HEK293 (cell line): ENCODE results near the gene DMD.

ENCODE experiments used
- CTCF ChIA-PET: fragments of 350-600 bp; formaldehyde crosslinking; extraction: SDS; loops from one replicate; lab custom pipeline; 2021; ENCODE audit warnings: antibody characterized with exemption; lab: Yijun Ruan, JAX
- POLR2A ChIA-PET: fragments of 300-600 bp; formaldehyde crosslinking; extraction: SDS; loops from one replicate; lab custom pipeline; 2020; ENCODE audit warnings: antibody characterized with exemption, inconsistent platforms; lab: Yijun Ruan, JAX
- H3K27ac ChIP-seq: fragments of 200-500 bp; sonication (Bioruptor generic); 2 replicates; pipeline ENCODE4 v1.5.1; 2014; ENCODE audit warnings: low read depth, low read length, control low read depth, inconsistent platforms; ENCODE audit errors: extremely low read depth
- H3K36me3 ChIP-seq, 2 experiments: fragments of 200-500 bp in 1 of 2; sonication (Bioruptor generic) in 1 of 2; 1 replicate in 1 of 2; 2 replicates in 1 of 2; pipeline ENCODE4 v1.5.1; 2014 to 2017; ENCODE audit warnings: inconsistent platforms in 2 of 2, low read length in 2 of 2; ENCODE audit not compliant: control insufficient read depth in 2 of 2, insufficient read depth in 1 of 2
- H3K4me1 ChIP-seq: fragments of 200-500 bp; sonication (Bioruptor generic); 2 replicates; pipeline ENCODE4 v1.5.1; 2014; ENCODE audit warnings: mild to moderate bottlenecking, low read length, inconsistent platforms; ENCODE audit not compliant: control insufficient read depth, insufficient read depth
- H3K4me3 ChIP-seq: 2 replicates; pipeline ENCODE4 v1.5.1; 2011; ENCODE audit warnings: low read depth, mild to moderate bottlenecking, control low read depth, low read length, moderate library complexity
- H3K9me3 ChIP-seq: fragments of 200-500 bp; sonication (Bioruptor generic); 2 replicates; pipeline ENCODE4 v1.5.1; 2014; ENCODE audit warnings: low read depth, low read length, inconsistent platforms; ENCODE audit not compliant: control insufficient read depth, insufficient read depth
- BCL11B ChIP-seq: fragments of 450-650 bp; formaldehyde crosslinking; IDR thresholded peaks from 2 replicates; pipeline ENCODE4 v1.5.1; 2016; ENCODE audit warnings: low read depth, missing biosample characterization, missing genetic modification characterization
- GFI1B ChIP-seq: fragments of 450-650 bp; formaldehyde crosslinking; IDR thresholded peaks from 2 replicates; pipeline ENCODE4 v1.5.1; 2016; ENCODE audit warnings: missing biosample characterization, missing genetic modification characterization
- HOXC10 ChIP-seq: sonication (generic); formaldehyde crosslinking; IDR thresholded peaks from 2 replicates; pipeline ENCODE4 v1.8.1; 2023; ENCODE audit warnings: mild to moderate bottlenecking, missing genetic modification reagents
- PRDM1 ChIP-seq: fragments of 450-650 bp; formaldehyde crosslinking; IDR thresholded peaks from 2 replicates; pipeline ENCODE4; 2016; ENCODE audit warnings: missing biosample characterization, missing genetic modification characterization
- SETDB1 ChIP-seq: IDR thresholded peaks from one replicate; pipeline ENCODE4 v1.6.1; 2017; ENCODE audit warnings: mild to moderate bottlenecking, low read length, moderate library complexity, mixed read lengths; ENCODE audit not compliant: insufficient read length
- TRIM28 ChIP-seq: IDR thresholded peaks from 2 replicates; pipeline ENCODE4 v1.6.1; 2011; ENCODE audit warnings: low read length, control low read depth, borderline replicate concordance
- ZBTB17 ChIP-seq: fragments of 450-650 bp; formaldehyde crosslinking; IDR thresholded peaks from 2 replicates; pipeline ENCODE4 v1.5.1; 2016; ENCODE audit warnings: missing biosample characterization, missing genetic modification characterization
- ZNF133 ChIP-seq: fragments of 450-650 bp; formaldehyde crosslinking; IDR thresholded peaks from 2 replicates; pipeline ENCODE4 v1.5.1; 2016; ENCODE audit warnings: missing biosample characterization, missing genetic modification characterization
- ZNF140 ChIP-seq: fragments of 450-650 bp; formaldehyde crosslinking; IDR thresholded peaks from 2 replicates; pipeline ENCODE4 v1.5.1; 2016; ENCODE audit warnings: missing biosample characterization, missing genetic modification characterization
- ZNF146 ChIP-seq: fragments of 450-650 bp; formaldehyde crosslinking; IDR thresholded peaks from 2 replicates; pipeline ENCODE4 v1.5.1; 2016; ENCODE audit warnings: missing biosample characterization, missing genetic modification characterization
- ZNF157 ChIP-seq: fragments of 450-650 bp; formaldehyde crosslinking; IDR thresholded peaks from 2 replicates; pipeline ENCODE4 v1.5.1; 2016; ENCODE audit warnings: missing biosample characterization, missing genetic modification characterization
- ZNF16 ChIP-seq: fragments of 450-650 bp; formaldehyde crosslinking; IDR thresholded peaks from 2 replicates; pipeline ENCODE4 v1.5.1; 2016; ENCODE audit warnings: low read depth, missing biosample characterization, missing genetic modification characterization
- ZNF324 ChIP-seq: fragments of 450-650 bp; formaldehyde crosslinking; IDR thresholded peaks from 2 replicates; pipeline ENCODE4 v1.5.1; 2016; ENCODE audit warnings: missing biosample characterization, missing genetic modification characterization
- ZNF350 ChIP-seq: fragments of 450-650 bp; formaldehyde crosslinking; IDR thresholded peaks from 2 replicates; pipeline ENCODE4 v1.5.0; 2017; ENCODE audit warnings: missing biosample characterization, mild to moderate bottlenecking, missing genetic modification characterization
- ZNF37A ChIP-seq: fragments of 450-650 bp; IDR thresholded peaks from 2 replicates; pipeline ENCODE4 v1.5.1; 2018; ENCODE audit warnings: missing biosample characterization, missing genetic modification characterization
- ZNF404 ChIP-seq: fragments of 450-650 bp; formaldehyde crosslinking; IDR thresholded peaks from 2 replicates; pipeline ENCODE4 v1.5.1; 2017; ENCODE audit warnings: missing biosample characterization, missing genetic modification characterization
- ZNF416 ChIP-seq: fragments of 450-650 bp; formaldehyde crosslinking; IDR thresholded peaks from 2 replicates; pipeline ENCODE4 v1.5.1; 2016; ENCODE audit warnings: missing biosample characterization, missing genetic modification characterization
- ZNF555 ChIP-seq: fragments of 450-650 bp; formaldehyde crosslinking; conservative IDR thresholded peaks from 2 replicates; pipeline ENCODE4 v1.5.1; 2017; ENCODE audit warnings: missing biosample characterization, mild to moderate bottlenecking, missing genetic modification characterization, inconsistent platforms
- ZNF560 ChIP-seq: fragments of 450-650 bp; formaldehyde crosslinking; IDR thresholded peaks from 2 replicates; pipeline ENCODE4 v1.5.1; 2017; ENCODE audit warnings: missing biosample characterization, missing genetic modification characterization, borderline replicate concordance
- ZNF624 ChIP-seq: fragments of 450-650 bp; formaldehyde crosslinking; IDR thresholded peaks from 2 replicates; pipeline ENCODE4 v1.5.1; 2017; ENCODE audit warnings: missing biosample characterization, missing genetic modification characterization
- ZNF626 ChIP-seq: fragments of 450-650 bp; sonication (Bioruptor Pico); formaldehyde crosslinking; IDR thresholded peaks from 2 replicates; pipeline ENCODE4 v1.5.1; 2018; ENCODE audit warnings: missing biosample characterization, missing genetic modification characterization, inconsistent platforms
- ZNF677 ChIP-seq: fragments of 450-650 bp; IDR thresholded peaks from 2 replicates; pipeline ENCODE4 v1.5.0; 2018; ENCODE audit warnings: missing biosample characterization, mild to moderate bottlenecking, missing genetic modification characterization, moderate library complexity
- ZNF76 ChIP-seq: fragments of 450-650 bp; formaldehyde crosslinking; IDR thresholded peaks from 2 replicates; pipeline ENCODE4; 2016; ENCODE audit warnings: low read depth, missing biosample characterization, missing genetic modification characterization, borderline replicate concordance
- ZNF792 ChIP-seq: fragments of 450-650 bp; formaldehyde crosslinking; IDR thresholded peaks from 2 replicates; pipeline ENCODE4 v1.5.1; 2016; ENCODE audit warnings: missing biosample characterization, missing genetic modification characterization
- ZNF830 ChIP-seq: fragments of 450-650 bp; IDR thresholded peaks from 2 replicates; pipeline ENCODE4 v1.5.0; 2018; ENCODE audit warnings: missing biosample characterization, missing genetic modification characterization, low read depth, mild to moderate bottlenecking, moderate library complexity
- ZNF837 ChIP-seq: fragments of 450-650 bp; formaldehyde crosslinking; IDR thresholded peaks from 2 replicates; pipeline ENCODE4 v1.5.1; 2016; ENCODE audit warnings: missing biosample characterization, missing genetic modification characterization
- TF ChIP-seq, protein P1 (sequence below): fragments of 450-650 bp; formaldehyde crosslinking; IDR thresholded peaks from 2 replicates; pipeline ENCODE4 v1.5.1; 2016; ENCODE audit warnings: missing biosample characterization, missing genetic modification characterization
- TF ChIP-seq, protein P2 (sequence below): fragments of 450-650 bp; formaldehyde crosslinking; IDR thresholded peaks from 2 replicates; pipeline ENCODE4 v1.5.1; 2016; ENCODE audit warnings: missing biosample characterization, missing genetic modification characterization

Gene DMD

DNA sequence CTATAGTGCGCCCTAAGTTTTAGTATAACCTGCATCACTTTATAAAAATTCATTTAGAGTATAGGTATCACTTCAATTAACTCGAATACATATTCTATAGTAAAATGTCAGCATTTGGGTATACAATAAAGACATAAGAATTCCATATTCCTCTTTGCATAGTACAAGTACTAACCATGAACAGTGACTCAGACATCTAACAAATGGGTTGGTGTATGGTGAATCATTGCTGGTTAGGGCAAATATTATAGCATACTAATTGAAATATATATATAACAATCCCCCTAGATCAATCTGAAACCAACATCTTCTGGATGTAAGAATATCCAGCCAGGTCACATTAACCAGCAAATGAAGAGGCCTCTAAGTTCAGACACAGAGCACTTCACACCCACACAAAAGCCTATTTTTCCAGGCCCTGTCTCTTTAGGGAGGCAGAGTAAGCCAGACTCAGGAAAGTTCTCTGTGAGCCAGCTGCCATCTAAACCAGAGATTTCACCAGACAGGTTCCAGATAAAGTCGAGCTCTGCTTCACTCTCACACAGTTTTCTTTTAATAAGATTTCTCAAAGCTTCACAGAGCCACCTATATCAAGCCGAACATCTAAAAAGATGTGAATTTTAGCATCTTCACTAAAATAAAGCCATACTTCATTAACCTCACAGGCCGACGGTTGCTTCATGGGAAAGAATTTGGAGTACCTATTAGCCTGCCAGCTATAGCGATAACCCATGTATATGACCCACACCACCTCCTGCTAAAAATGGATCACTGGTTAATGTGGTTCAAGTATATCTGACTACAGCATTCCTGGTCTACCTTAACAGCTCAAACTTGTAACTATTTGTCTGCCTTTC lies 1939.5 kb downstream of the DMD start:
- Histone ChIP-seq H3K9me3 (no peaks in the 10 kb centered on the region), H3K27ac (no peak overlapping the region), H3K36me3 (no peaks in the 10 kb centered on the region), H3K4me1 (peaks cover 3% of the 10 kb centered on the region; the same call in 1 of the 2 replicates), H3K4me3 (no peak overlapping the region)
- ChIA-PET CTCF (interaction anchor here (0.6 to 1.0 kb wide), 3 partner anchors 8 to 387 kb away, joined by 3 to 5 read pairs (median 4); no protein-coding TSS in a partner anchor), POLR2A (no interaction called here)
- TF ChIP-seq ZNF350 (tag by site-specific recombination) (no peak), ZNF837 (tag by site-specific recombination) (no peak), ZNF76 (tag by site-specific recombination) (no peak), ZNF792 (tag by site-specific recombination) (no peak), ZNF140 (tag by site-specific recombination) (no peak), ZNF37A (tag by site-specific recombination) (no peak), BCL11B (tag by site-specific recombination) (no peak), ZNF157 (no peak), ZNF677 (tag by site-specific recombination) (no peak), HOXC10 (no peak), ZNF133 (no peak), ZNF16 (no peak), ZNF555 (tag by site-specific recombination) (no peak), SETDB1 (no peak), GFI1B (tag by site-specific recombination) (no peak), ZNF560 (no peak), ZNF404 (tag by site-specific recombination) (no peak), ZBTB17 (no peak), ZNF416 (tag by site-specific recombination) (no peak)
- TF ChIP-seq, protein P1, sequence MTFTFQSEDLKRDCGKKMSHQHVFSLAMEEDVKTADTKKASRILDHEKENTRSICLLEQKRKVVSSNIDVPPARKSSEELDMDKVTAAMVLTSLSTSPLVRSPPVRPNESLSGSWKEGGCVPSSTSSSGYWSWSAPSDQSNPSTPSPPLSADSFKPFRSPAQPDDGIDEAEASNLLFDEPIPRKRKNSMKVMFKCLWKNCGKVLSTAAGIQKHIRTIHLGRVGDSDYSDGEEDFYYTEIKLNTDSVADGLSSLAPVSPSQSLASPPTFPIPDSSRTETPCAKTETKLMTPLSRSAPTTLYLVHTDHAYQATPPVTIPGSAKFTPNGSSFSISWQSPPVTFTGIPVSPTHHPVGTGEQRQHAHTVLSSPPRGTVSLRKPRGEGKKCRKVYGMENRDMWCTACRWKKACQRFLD (tag by site-specific recombination): no peak

DNA sequence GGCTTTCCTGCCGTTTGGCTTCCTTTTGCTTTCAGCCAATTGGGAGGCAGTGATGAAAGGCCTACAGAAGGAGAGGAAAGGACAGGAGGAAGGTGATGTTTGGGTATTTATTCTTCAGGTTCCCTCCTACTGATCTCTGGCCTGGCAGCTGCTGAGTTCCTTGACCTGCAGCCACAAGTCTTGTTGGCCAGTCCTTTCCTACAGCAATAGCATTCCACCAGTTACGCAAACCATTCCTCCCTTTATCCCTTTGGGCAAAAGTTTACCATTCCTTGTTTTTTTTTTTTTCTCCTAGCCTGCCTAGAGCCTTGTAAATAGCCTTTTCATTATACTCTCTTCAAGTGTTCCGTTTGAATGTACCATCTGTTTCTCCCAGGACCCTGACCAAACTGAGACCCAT lies 1941.4 kb downstream of the DMD start:
- H3K36me3 ChIP-seq: no peaks in the 10 kb centered on the region
- POLR2A ChIA-PET: no interaction called here
- no peak for TF ChIP-seq ZNF146 (tag by site-specific recombination)
- TF ChIP-seq ZNF324 (tag by site-specific recombination): no peak
- no peak for TF ChIP-seq TRIM28
- TF ChIP-seq ZNF830 (tag by site-specific recombination): no peak
- CTCF ChIA-PET: interaction anchor here (1.2 to 1.6 kb wide), 2 partner anchors 155 to 387 kb away, joined by 3 to 5 read pairs; no protein-coding TSS in a partner anchor
- H3K4me3 ChIP-seq: no peak overlapping the region
- no peaks in the 10 kb centered on the region for H3K9me3 ChIP-seq
- H3K27ac ChIP-seq: no peak overlapping the region
- H3K4me1 ChIP-seq: peaks cover 3% of the 10 kb centered on the region; the same call in 1 of the 2 replicates

- TF ChIP-seq ZNF624 (tag by site-specific recombination) (no peak), ZNF626 (tag by site-specific recombination) (no peak), PRDM1 (tag by site-specific recombination) (no peak), TRIM28 (peak; percentile 83; the same call in 1 of the 2 replicates)
- TF ChIP-seq, protein P2, sequence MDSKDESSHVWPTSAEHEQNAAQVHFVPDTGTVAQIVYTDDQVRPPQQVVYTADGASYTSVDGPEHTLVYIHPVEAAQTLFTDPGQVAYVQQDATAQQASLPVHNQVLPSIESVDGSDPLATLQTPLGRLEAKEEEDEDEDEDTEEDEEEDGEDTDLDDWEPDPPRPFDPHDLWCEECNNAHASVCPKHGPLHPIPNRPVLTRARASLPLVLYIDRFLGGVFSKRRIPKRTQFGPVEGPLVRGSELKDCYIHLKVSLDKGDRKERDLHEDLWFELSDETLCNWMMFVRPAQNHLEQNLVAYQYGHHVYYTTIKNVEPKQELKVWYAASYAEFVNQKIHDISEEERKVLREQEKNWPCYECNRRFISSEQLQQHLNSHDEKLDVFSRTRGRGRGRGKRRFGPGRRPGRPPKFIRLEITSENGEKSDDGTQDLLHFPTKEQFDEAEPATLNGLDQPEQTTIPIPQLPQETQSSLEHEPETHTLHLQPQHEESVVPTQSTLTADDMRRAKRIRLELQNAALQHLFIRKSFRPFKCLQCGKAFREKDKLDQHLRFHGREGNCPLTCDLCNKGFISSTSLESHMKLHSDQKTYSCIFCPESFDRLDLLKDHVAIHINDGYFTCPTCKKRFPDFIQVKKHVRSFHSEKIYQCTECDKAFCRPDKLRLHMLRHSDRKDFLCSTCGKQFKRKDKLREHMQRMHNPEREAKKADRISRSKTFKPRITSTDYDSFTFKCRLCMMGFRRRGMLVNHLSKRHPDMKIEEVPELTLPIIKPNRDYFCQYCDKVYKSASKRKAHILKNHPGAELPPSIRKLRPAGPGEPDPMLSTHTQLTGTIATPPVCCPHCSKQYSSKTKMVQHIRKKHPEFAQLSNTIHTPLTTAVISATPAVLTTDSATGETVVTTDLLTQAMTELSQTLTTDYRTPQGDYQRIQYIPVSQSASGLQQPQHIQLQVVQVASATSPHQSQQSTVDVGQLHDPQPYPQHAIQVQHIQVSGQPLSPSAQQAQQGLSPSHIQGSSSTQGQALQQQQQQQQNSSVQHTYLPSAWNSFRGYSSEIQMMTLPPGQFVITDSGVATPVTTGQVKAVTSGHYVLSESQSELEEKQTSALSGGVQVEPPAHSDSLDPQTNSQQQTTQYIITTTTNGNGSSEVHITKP (tag by site-specific recombination): 0 out of 2 replicates have a peak, but pooled peaks have one; percentile 43
- CTCF ChIA-PET: interaction anchor here (0.6 to 1.9 kb wide), 3 partner anchors 11 to 155 kb away, joined by 3 to 4 read pairs (median 3); no protein-coding TSS in a partner anchor
- Histone ChIP-seq H3K36me3 (no peaks in the 10 kb centered on the region), H3K4me1 (peaks cover 6% of the 10 kb centered on the region; the same call in 1 of the 2 replicates), H3K4me3 (no peak overlapping the region), H3K27ac (no peak overlapping the region), H3K9me3 (no peaks in the 10 kb centered on the region)
- POLR2A ChIA-PET: no interaction called here
These were observed 1943.0 kb downstream of the DMD start for GRCh38 chrX:31268359-31268758.
